PC-3 (cell line): ENCODE data around the gene TMEM255B. TPM values are rescaled to one million over a fixed set of nuclear protein-coding genes. Genes with fewer than 3 reads are reported as not detected.

ENCODE experiments used
- ATAC-seq: fragments of 200-7000 bp; cut with Tn5 transposase; 2 replicates; pipeline ENCODE4 v1.9.1; 2020; ENCODE audit warnings: mild to moderate bottlenecking, moderate library complexity
- BruUV-seq: library from RNA; stranded (reverse); fragments of 400-500 nt; replicated peaks from 2 replicates; lab custom pipeline; 2021; lab: Mats Ljungman, UMichigan
- CTCF ChIA-PET: fragments of 300-600 bp; sonication (Branson Sonifier 250); formaldehyde crosslinking; loops from one replicate; lab custom pipeline; 2022; ENCODE audit warnings: antibody characterized with exemption; lab: Charles Lee
- POLR2A ChIA-PET: fragments of 300-600 bp; sonication (Branson Sonifier 250); formaldehyde crosslinking; loops from one replicate; lab custom pipeline; 2022; ENCODE audit warnings: antibody characterized with exemption; ENCODE audit not compliant: unreplicated experiment; lab: Charles Lee
- DNase-seq: peaks from one replicate; pipeline ENCODE4 v3.0.0-alpha.2; 2015
- H2AFZ ChIP-seq: fragments of 300-600 bp; sonication (generic); 2 replicates; pipeline ENCODE4 v1.6.0; 2016; ENCODE audit warnings: antibody characterized with exemption, low read length
- H3F3A ChIP-seq: fragments of 300-600 bp; sonication (generic); one replicate; pipeline ENCODE4 v1.6.0; 2017; ENCODE audit warnings: antibody characterized with exemption, low read length, control low read depth, mild to moderate bottlenecking; ENCODE audit not compliant: unreplicated experiment
- H3K27ac ChIP-seq: fragments of 300-600 bp; sonication (generic); 2 replicates; pipeline ENCODE4 v1.5.1; 2016; ENCODE audit warnings: mild to moderate bottlenecking, low read length
- H3K27me3 ChIP-seq: fragments of 300-600 bp; sonication (generic); 2 replicates; pipeline ENCODE4 v1.6.1; 2016; ENCODE audit warnings: low read length, mixed read lengths
- H3K36me3 ChIP-seq: fragments of 300-600 bp; sonication (generic); 2 replicates; pipeline ENCODE4 v1.6.1; 2016; ENCODE audit warnings: low read depth, mixed run types, low read length, mixed read lengths
- H3K4me1 ChIP-seq: fragments of 300-600 bp; sonication (generic); 2 replicates; pipeline ENCODE4 v1.5.1; 2016; ENCODE audit warnings: low read length; ENCODE audit not compliant: insufficient read depth
- H3K4me2 ChIP-seq: fragments of 300-600 bp; sonication (generic); 2 replicates; pipeline ENCODE4 v1.6.0; 2016; ENCODE audit warnings: low read length
- H3K4me3 ChIP-seq: fragments of 300-600 bp; sonication (generic); 2 replicates; pipeline ENCODE4 v1.5.1; 2016; ENCODE audit warnings: mild to moderate bottlenecking, low read length, mixed read lengths
- H3K79me2 ChIP-seq: fragments of 300-600 bp; sonication (generic); 2 replicates; pipeline ENCODE4 v1.6.1; 2017; ENCODE audit warnings: low read length, mixed read lengths
- H3K9ac ChIP-seq: fragments of 300-600 bp; sonication (generic); 2 replicates; pipeline ENCODE4 v1.6.0; 2016; ENCODE audit warnings: mild to moderate bottlenecking, low read length
- H3K9me2 ChIP-seq: fragments of 300-600 bp; sonication (generic); replicated peaks from 2 replicates; pipeline ENCODE4 v1.6.1; 2016; ENCODE audit warnings: mixed run types, low read length, mixed read lengths
- H3K9me3 ChIP-seq: fragments of 300-600 bp; sonication (generic); 2 replicates; pipeline ENCODE4 v1.6.1; 2016; ENCODE audit warnings: low read length, mixed read lengths
- H4K20me1 ChIP-seq: fragments of 300-600 bp; sonication (generic); 2 replicates; pipeline ENCODE4 v1.6.1; 2016; ENCODE audit warnings: low read length, mixed read lengths
- EZH2 ChIP-seq: fragments of 300-600 bp; sonication (generic); IDR thresholded peaks from one replicate; pipeline ENCODE4 v1.6.1; 2017; ENCODE audit warnings: antibody characterized with exemption, mild to moderate bottlenecking, low read length; ENCODE audit not compliant: unreplicated experiment
- EZH2phosphoT487 ChIP-seq: fragments of 300-600 bp; sonication (generic); IDR thresholded peaks from 2 replicates; pipeline ENCODE4 v1.6.1; 2018; ENCODE audit warnings: mild to moderate bottlenecking, antibody characterized with exemption, low read length, borderline replicate concordance
- intact Hi-C: fragments of 100-400 bp; cut with micrococcal nuclease; formaldehyde crosslinking; loops from 2 replicates; pipeline ENCODE4 v1.9.0; 2023
- total RNA-seq: library from RNA; depleted of rRNA; stranded (reverse); fragments of >200 nt; gene quantifications from 2 replicates; pipeline ENCODE4 v1.2.3, GENCODE V29; 2014
- TF ChIP-seq, protein P1 (sequence below): fragments of 300-600 bp; sonication (generic); conservative IDR thresholded peaks from 2 replicates; pipeline ENCODE4 v1.5.1; 2017; ENCODE audit warnings: antibody characterized with exemption, low read depth, mild to moderate bottlenecking, low read length

Gene TMEM255B
- total RNA-seq, 1 experiment from 2014 or later: 26.9 TPM

DNA sequence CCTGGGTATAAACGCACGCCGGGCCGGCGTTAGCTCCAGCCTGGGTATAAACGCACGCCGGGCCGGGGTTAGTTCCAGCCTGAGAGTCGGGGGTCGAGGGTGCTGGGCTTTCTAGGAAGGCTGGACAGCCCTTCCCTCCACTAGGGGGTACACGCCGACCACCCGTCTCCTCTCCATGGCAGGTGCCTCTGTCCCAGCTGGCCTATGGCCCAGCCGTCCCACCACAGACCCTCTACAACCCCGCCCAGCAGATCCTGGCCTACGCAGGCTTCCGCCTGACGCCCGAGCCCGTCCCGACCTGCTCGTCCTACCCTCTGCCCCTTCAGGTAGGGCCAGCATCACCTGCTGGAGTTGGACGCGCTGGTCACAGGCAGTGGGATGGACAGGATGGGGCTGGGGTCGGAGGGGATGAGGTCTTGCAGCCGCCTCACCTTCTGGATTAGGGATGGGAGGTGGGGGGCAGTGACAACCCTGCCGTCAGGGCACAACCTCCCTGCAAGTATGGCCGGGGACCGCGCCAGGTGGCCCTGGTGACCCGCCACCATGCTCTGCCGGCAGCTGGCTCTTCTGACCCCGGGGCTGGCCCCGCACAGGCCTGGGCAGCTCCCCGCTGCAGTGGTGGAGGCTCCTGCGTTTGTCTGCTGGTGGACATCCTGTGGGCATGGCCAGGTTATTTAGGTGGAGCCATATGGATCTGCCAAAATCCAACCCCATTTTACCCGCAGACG, 45.8 kb downstream of the TMEM255B start:
- BruUV-seq: no TSS peak
- no peaks in the 10 kb centered on the region for H4K20me1 ChIP-seq
- no peaks in the 10 kb centered on the region for H3K9me2 ChIP-seq
- intact Hi-C loops: no loop called here
- ATAC-seq: no peak
- DNase-seq: no peak
- H3K4me3 ChIP-seq: no peak overlapping the region
- H3K27ac ChIP-seq: no peak overlapping the region
- CTCF ChIA-PET: no interaction called here
- H3K9me3 ChIP-seq: no peaks in the 10 kb centered on the region
- no peak overlapping the region for H3K4me2 ChIP-seq
- H3K27me3 ChIP-seq: no peaks in the 10 kb centered on the region
- H2AFZ ChIP-seq: no peak overlapping the region
- H3K4me1 ChIP-seq: no peaks in the 10 kb centered on the region
- H3K36me3 ChIP-seq: no peaks in the 10 kb centered on the region
- no peaks in the 10 kb centered on the region for H3K79me2 ChIP-seq
- no peak for TF ChIP-seq EZH2phosphoT487
- TF ChIP-seq, protein P1, sequence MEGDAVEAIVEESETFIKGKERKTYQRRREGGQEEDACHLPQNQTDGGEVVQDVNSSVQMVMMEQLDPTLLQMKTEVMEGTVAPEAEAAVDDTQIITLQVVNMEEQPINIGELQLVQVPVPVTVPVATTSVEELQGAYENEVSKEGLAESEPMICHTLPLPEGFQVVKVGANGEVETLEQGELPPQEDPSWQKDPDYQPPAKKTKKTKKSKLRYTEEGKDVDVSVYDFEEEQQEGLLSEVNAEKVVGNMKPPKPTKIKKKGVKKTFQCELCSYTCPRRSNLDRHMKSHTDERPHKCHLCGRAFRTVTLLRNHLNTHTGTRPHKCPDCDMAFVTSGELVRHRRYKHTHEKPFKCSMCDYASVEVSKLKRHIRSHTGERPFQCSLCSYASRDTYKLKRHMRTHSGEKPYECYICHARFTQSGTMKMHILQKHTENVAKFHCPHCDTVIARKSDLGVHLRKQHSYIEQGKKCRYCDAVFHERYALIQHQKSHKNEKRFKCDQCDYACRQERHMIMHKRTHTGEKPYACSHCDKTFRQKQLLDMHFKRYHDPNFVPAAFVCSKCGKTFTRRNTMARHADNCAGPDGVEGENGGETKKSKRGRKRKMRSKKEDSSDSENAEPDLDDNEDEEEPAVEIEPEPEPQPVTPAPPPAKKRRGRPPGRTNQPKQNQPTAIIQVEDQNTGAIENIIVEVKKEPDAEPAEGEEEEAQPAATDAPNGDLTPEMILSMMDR: no peak
- no peak for TF ChIP-seq EZH2
- POLR2A ChIA-PET: no interaction called here
- H3F3A ChIP-seq: no peaks in the 10 kb centered on the region
- no peak overlapping the region for H3K9ac ChIP-seq

DNA sequence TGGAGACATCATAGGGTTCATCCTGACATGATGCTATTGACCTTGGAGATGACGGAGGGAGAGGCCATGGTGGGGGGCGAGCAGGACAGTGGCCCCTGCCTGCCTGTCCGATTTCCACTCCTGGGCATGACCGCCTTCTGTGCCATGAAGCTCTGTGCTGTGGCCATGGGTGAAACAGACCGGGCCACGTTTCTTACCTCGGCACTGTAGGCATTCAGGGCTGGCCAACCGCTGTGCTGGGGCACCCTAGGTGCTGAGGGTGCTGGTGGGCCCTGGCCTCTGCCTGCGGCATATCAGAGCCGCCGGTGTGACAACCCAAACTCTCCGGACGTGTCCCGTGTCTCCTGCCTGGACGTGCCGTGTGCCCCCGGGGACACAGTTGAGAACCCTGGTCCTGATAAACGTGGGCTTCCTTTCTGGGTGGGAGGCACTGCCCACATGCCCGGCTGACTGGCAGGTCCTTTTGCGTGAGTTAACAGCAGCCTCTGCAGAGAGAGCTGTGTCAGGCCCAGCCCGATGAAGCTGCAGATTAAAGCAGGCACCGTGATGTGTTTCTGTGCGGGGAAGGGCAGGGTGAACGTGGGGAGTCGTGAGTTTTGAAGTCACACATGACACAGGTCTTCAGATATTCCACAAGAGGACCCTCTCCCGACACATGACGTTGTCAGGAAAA, 46.5 kb downstream of the TMEM255B start:
- H4K20me1 ChIP-seq: no peaks in the 10 kb centered on the region
- no peak overlapping the region for H3K27ac ChIP-seq
- H3F3A ChIP-seq: no peaks in the 10 kb centered on the region
- no peak overlapping the region for H3K4me2 ChIP-seq
- intact Hi-C loops: no loop called here
- no peaks in the 10 kb centered on the region for H3K4me1 ChIP-seq
- CTCF ChIA-PET: no interaction called here
- no peak for DNase-seq
- TF ChIP-seq EZH2 (no peak), EZH2phosphoT487 (no peak)
- TF ChIP-seq, protein P1: no peak
- H3K4me3 ChIP-seq: no peak overlapping the region
- H3K9me2 ChIP-seq: no peaks in the 10 kb centered on the region
- H3K9ac ChIP-seq: no peak overlapping the region
- POLR2A ChIA-PET: no interaction called here
- H3K27me3 ChIP-seq: no peaks in the 10 kb centered on the region
- H3K36me3 ChIP-seq: no peaks in the 10 kb centered on the region
- ATAC-seq: no peak
- BruUV-seq: no TSS peak
- no peak overlapping the region for H2AFZ ChIP-seq
- no peaks in the 10 kb centered on the region for H3K79me2 ChIP-seq
- no peaks in the 10 kb centered on the region for H3K9me3 ChIP-seq

DNA sequence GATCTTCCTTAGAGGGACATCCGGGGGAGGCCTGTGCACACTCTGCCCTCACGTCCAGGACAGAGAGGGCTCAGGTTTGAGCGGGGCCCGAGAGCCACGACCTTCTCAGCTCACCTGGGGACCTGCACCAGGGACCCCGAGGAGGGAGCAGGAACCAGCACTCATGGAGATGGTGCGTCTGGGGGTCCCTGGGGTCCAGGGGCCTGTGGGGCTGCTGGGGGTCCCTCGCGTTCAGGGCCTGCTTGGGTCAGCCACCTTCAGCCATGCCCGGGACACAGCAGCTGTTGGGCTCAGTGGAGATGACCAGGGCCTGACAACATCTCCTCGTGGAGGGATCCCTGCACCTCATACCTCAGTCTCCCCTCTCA, 47.1 kb downstream of the TMEM255B start:
- H3F3A ChIP-seq: no peaks in the 10 kb centered on the region
- intact Hi-C loops: no loop called here

More for the DNA sequence above, 47.1 kb downstream of the TMEM255B start:
- ChIA-PET CTCF (no interaction called here), POLR2A (no interaction called here)
- Histone ChIP-seq H3K4me3 (no peak overlapping the region), H3K36me3 (no peaks in the 10 kb centered on the region), H3K27me3 (no peaks in the 10 kb centered on the region), H3K9me2 (no peaks in the 10 kb centered on the region), H3K9me3 (no peaks in the 10 kb centered on the region), H4K20me1 (no peaks in the 10 kb centered on the region), H2AFZ (no peak overlapping the region), H3K4me2 (no peak overlapping the region), H3K9ac (no peak overlapping the region), H3K79me2 (no peaks in the 10 kb centered on the region), H3K4me1 (no peaks in the 10 kb centered on the region), H3K27ac (no peak overlapping the region)
- DNase-seq: no peak
- TF ChIP-seq EZH2 (no peak), EZH2phosphoT487 (no peak)
- TF ChIP-seq, protein P1: no peak
- BruUV-seq: no TSS peak
- ATAC-seq: no peak
